SH-SY5Y (cell line): Measurements from ENCODE around the gene PGD.

ENCODE experiments used
- GATA2 ChIP-seq: IDR thresholded peaks from 2 replicates; pipeline ENCODE4 v1.6.1; 2011; ENCODE audit warnings: mild to moderate bottlenecking, low read depth, low read length
- GATA3 ChIP-seq: IDR thresholded peaks from 2 replicates; pipeline ENCODE4 v1.6.1; 2011; ENCODE audit warnings: low read depth, mild to moderate bottlenecking, low read length, moderate library complexity

PGD gene

GRCh38 chr1:10387677-10388386 lies 11.0 kb upstream of the PGD start:
- no peak for TF ChIP-seq GATA2
- TF ChIP-seq GATA3, result no peak

- TF ChIP-seq GATA3 (no peak), GATA2 (no peak)
Measured at GRCh38 chr1:10388387-10388715, 10.5 kb upstream of the PGD start.

GRCh38 chr1:10389271-10389973 lies 9.4 kb upstream of the PGD start:
- TF ChIP-seq GATA2, result no peak
- TF ChIP-seq GATA3, result no peak

- no peak for TF ChIP-seq GATA2
- no peak for TF ChIP-seq GATA3
Measured at GRCh38 chr1:10396870-10397269, 2.0 kb upstream of the PGD start.

GRCh38 chr1:10398278-10398733 lies 558 bp upstream of the PGD start:
- TF ChIP-seq GATA2, result no peak
- TF ChIP-seq GATA3, result no peak

- no peak for TF ChIP-seq GATA3
- TF ChIP-seq GATA2, result no peak
Measured at GRCh38 chr1:10399444-10399941, 629 bp downstream of the PGD start.

GRCh38 chr1:10400013-10400412 lies 1.1 kb downstream of the PGD start:
- TF ChIP-seq GATA3, result no peak
- TF ChIP-seq GATA2, result no peak

GRCh38 chr1:10401281-10401680 lies 2.4 kb downstream of the PGD start:
- TF ChIP-seq GATA2 (no peak), GATA3 (no peak)

- TF ChIP-seq GATA2, result no peak
- TF ChIP-seq GATA3, result no peak
Measured at GRCh38 chr1:10402729-10403274, 3.9 kb downstream of the PGD start.

- no peak for TF ChIP-seq GATA3
- no peak for TF ChIP-seq GATA2
Measured at GRCh38 chr1:10407201-10407600, 8.3 kb downstream of the PGD start.

- TF ChIP-seq GATA3 (no peak), GATA2 (no peak)
Measured at GRCh38 chr1:10415211-10415930, 16.5 kb downstream of the PGD start.

- TF ChIP-seq GATA3, result no peak
- no peak for TF ChIP-seq GATA2
Measured at GRCh38 chr1:10419351-10419750, 20.5 kb downstream of the PGD start.

GRCh38 chr1:10421637-10422036 lies 22.8 kb downstream of the PGD start:
- TF ChIP-seq GATA2 (no peak), GATA3 (no peak)

GRCh38 chr1:10424034-10424433 lies 25.2 kb downstream of the PGD start:
- TF ChIP-seq GATA3 (no peak), GATA2 (no peak)
